GM10248 (cell line): ENCODE data around the gene WDR82.
A peak's percentile ranks its signal among the peaks of the same experiment; 100 is the strongest.

ENCODE experiments used
- CTCF ChIA-PET: fragments of 300-600 bp; sonication (Branson Sonifier 250); formaldehyde crosslinking; extraction: SDS; loops from one replicate; lab custom pipeline; 2021; ENCODE audit warnings: antibody characterized with exemption; lab: Yijun Ruan, JAX
- POLR2A ChIA-PET: fragments of 350-650 bp; sonication (Branson Sonifier 250); formaldehyde crosslinking; extraction: SDS; loops from one replicate; lab custom pipeline; 2020; ENCODE audit warnings: antibody characterized with exemption; lab: Yijun Ruan, JAX
- DNase-seq: peaks from one replicate; pipeline ENCODE4 v3.0.0; 2012; ENCODE audit errors: extremely low spot score
- TF ChIP-seq, protein P1 (sequence below): IDR thresholded peaks from 2 replicates; pipeline ENCODE4 v1.5.1; 2012; ENCODE audit warnings: mild to moderate bottlenecking, low read depth; ENCODE audit errors: extremely low read depth, missing control alignments, control extremely low read depth

WDR82 gene

GRCh38 chr3:52317208-52318000 lies 39.0 kb upstream of the WDR82 start:
- ChIA-PET POLR2A (no interaction called here), CTCF (interaction anchor here (0.9 to 1.6 kb wide), 5 partner anchors 12 to 97 kb away, joined by 3 to 5 read pairs (median 3); no protein-coding TSS in a partner anchor)
- TF ChIP-seq, protein P1, sequence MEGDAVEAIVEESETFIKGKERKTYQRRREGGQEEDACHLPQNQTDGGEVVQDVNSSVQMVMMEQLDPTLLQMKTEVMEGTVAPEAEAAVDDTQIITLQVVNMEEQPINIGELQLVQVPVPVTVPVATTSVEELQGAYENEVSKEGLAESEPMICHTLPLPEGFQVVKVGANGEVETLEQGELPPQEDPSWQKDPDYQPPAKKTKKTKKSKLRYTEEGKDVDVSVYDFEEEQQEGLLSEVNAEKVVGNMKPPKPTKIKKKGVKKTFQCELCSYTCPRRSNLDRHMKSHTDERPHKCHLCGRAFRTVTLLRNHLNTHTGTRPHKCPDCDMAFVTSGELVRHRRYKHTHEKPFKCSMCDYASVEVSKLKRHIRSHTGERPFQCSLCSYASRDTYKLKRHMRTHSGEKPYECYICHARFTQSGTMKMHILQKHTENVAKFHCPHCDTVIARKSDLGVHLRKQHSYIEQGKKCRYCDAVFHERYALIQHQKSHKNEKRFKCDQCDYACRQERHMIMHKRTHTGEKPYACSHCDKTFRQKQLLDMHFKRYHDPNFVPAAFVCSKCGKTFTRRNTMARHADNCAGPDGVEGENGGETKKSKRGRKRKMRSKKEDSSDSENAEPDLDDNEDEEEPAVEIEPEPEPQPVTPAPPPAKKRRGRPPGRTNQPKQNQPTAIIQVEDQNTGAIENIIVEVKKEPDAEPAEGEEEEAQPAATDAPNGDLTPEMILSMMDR: no peak
- DNase-seq: peak; percentile 72

DNA sequence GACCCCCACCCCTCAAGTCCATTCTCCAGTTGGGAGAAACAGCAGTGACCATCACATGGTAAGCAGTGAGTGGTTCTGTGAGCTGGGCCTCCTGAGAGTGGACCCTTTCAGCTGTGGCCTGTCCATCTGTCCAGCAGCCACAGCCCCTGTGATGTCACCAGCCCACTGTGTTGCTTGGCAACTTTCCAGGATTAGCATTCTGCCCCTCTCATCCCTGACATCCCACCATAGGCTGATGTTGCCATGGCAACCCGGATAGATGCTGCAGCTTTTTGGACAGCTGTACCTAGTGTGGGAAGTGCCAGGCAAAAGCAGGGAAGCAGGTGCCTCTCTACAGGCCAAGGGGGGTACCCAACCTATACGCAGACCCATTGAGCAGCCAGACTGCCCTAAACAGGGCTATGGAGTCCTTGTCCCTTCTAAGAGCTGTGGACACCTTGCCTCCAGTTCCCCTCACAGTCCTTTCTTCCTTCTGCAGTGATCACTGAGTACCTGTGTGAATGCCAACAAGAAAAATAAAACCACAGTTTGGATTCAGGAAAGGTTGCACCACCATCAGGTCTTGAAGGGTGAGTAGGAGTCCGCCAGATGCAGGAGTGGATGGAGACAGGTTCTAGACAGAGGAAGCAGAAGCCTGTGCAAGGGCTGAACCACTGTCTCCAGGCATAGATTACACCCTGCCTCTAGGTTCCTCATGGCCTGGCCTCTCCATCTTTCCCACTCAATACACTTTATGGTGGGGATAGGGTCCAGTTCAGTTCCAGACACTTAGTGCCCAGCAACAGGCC lies 37.7 kb upstream of the WDR82 start, which contains the start of gene DNAH1:
DNAH1 (plus strand) TSS at position 343 of the 788 bp plus-strand sequence. CDS start 6,124 bp downstream, outside the sequence.
- POLR2A ChIA-PET: no interaction called here
- DNase-seq: no peak
- TF ChIP-seq, protein P1: no peak
- CTCF ChIA-PET: interaction anchor here (1.0 to 3.0 kb wide), 6 partner anchors 11 to 95 kb away, joined by 3 to 8 read pairs (median 4); no protein-coding TSS in a partner anchor

GRCh38 chr3:52315006-52315405 lies 36.6 kb upstream of the WDR82 start:
- ChIA-PET CTCF (interaction anchor here (1.0 to 3.0 kb wide), 7 partner anchors 13 to 94 kb away, joined by 3 to 8 read pairs (median 4); no protein-coding TSS in a partner anchor), POLR2A (no interaction called here)
- DNase-seq: no peak
- TF ChIP-seq, protein P1: no peak

DNA sequence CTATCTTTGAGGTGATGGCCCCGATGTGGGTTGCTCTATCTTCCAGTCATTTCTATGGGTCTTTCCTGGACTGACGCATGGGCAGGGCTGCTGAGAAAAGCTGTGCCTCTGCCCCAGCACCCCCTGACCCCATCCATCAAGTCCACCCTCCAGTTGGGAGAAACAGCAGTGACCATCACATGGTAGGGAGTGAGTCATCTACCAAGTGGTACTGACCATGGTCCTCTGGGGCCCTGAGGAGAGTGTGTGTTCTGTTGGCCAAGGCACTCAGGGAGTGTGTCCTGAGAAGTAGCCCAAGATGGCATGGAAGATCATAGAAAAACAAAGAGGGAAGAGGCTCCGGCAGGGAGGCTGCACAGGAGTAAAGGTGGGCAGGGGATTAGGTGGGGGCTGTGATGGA lies 36.0 kb upstream of the WDR82 start:
- ChIA-PET CTCF (interaction anchor here (1.0 to 3.0 kb wide), 6 partner anchors 15 to 84 kb away, joined by 3 to 8 read pairs (median 4); no protein-coding TSS in a partner anchor), POLR2A (no interaction called here)
- DNase-seq: no peak
- TF ChIP-seq, protein P1: no peak

DNA sequence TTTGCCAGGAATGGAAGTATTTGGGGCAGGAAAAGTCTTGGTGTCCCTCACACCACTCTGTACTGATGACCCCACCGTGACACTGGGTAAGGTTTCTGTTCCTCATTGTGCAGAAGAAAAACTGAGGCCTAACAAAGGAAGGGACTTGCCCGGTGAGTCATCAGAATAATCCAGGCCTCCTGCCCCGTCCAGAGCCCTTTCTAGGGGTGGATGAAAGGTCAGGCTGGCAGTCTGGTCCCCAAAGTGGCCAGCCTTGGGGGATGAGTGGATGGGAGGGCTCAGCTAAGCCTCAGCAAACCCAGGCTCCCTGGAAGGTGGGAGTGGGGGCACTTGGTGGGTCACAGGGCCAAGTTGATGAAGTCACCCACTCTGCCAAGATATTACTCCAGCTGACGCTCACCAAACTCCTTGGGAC lies 35.3 kb upstream of the WDR82 start:
- DNase-seq: peak; percentile 89
- CTCF ChIA-PET: interaction anchor here (1.0 to 3.0 kb wide), 5 partner anchors 16 to 83 kb away, joined by 3 to 8 read pairs (median 4); no protein-coding TSS in a partner anchor
- POLR2A ChIA-PET: no interaction called here
- TF ChIP-seq, protein P1: no peak
